Measurements from ENCODE around the gene OVOL1.
A peak's percentile ranks its signal among the peaks of the same experiment; 100 is the strongest.
"Not testable (repeated sequence)": the region's sequence is repeated elsewhere in the genome, so short reads cannot be mapped to it uniquely, and the experiment has no call there.

OVOL1 gene

DNA sequence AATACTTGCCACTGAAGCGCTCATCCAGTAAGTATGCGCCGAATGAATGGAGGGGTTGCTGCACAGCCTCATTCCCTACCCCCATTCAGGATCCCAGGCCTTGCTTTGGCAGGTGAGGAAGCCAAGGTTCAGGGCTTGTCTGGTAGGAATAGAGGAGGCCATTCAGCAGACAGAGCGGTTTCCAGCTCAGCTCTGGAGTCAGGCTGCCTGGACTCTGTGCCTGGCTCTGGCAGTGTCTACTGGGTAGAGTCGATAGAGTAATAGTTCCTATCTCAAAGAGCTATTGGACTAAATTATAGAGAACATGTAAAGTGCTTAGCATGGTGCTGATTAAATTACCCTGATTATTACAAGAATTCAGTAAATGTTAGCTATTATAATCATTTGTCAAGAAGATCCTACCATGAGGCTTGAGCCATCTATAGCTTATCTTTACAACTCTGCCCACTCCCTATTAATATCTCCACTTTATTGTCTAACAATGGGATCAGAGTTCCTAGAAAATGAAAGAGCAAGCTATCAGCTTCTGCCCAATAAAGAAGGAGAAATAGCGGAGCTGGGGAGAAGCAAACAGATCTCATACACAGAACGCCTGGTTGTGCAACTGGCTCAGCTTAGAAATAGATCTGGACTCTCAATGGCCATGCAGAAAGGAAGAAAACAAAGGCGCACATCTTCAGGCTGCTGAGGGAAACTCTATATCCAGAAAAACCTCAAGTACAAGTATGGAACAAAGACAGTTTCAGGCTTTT is 40.3 kb downstream of the OVOL1 start:
- H3K9ac ChIP-seq (ENCODE audit: insufficient read length), result no peak overlapping the region
- TF ChIP-seq EZH2 (IDR thresholded peaks at IDR 0.05) (no peak), FOXP2 (optimal IDR thresholded peaks at IDR 0.05; ENCODE audit: control extremely low read depth, extremely low read length, insufficient read depth) (no peak), POLR2AphosphoS5 (IDR thresholded peaks at IDR 0.05; ENCODE audit: borderline replicate concordance, low read depth, low read length) (no peak)
- H3K27ac ChIP-seq, result no peak overlapping the region
- no peak for DNase-seq (ENCODE audit: low read depth, low spot score)
- H3K4me3 ChIP-seq, result no peak overlapping the region
- H3K9me3 ChIP-seq (ENCODE audit: low read depth, low read length), result no peaks in the 10 kb centered on the region
- H3K36me3 ChIP-seq (ENCODE audit: insufficient read depth, low read length), result no peaks in the 10 kb centered on the region

GRCh38 chr11:65829459-65829858 is 42.6 kb downstream of the OVOL1 start:
- no peaks in the 10 kb centered on the region for H3K9me3 ChIP-seq (ENCODE audit: low read depth, low read length)
- H3K27ac ChIP-seq, result no peak overlapping the region
- H3K4me3 ChIP-seq, result no peak overlapping the region
- no peak overlapping the region for H3K9ac ChIP-seq (ENCODE audit: insufficient read length)
- no peaks in the 10 kb centered on the region for H3K36me3 ChIP-seq (ENCODE audit: insufficient read depth, low read length)
- TF ChIP-seq EZH2 (IDR thresholded peaks at IDR 0.05) (no peak), POLR2AphosphoS5 (IDR thresholded peaks at IDR 0.05; ENCODE audit: borderline replicate concordance, low read depth, low read length) (no peak), FOXP2 (optimal IDR thresholded peaks at IDR 0.05; ENCODE audit: control extremely low read depth, extremely low read length, insufficient read depth) (no peak)
- no peak for DNase-seq (ENCODE audit: low read depth, low spot score)

DNA sequence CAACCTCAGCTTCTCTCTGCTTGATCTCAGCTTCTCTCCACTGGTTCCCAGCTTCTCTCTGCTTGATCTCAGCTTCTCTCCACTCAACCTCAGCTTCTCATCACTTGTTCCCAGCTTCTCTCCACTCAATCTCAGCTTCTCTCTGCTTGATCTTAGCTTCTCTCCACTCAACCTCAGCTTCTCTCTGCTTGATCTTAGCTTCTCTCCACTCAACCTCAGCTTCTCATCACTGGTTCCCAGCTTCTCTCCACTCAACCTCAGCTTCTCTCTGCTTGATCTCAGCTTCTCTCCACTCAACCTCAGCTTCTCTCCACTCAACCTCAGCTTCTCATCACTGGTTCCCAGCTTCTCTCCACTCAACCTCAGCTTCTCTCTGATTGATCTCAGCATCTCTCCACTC is 45.4 kb downstream of the OVOL1 start:
- H3K4me3 ChIP-seq; H3K9me3 ChIP-seq (ENCODE audit: low read depth, low read length); H3K36me3 ChIP-seq (ENCODE audit: insufficient read depth, low read length); H3K9ac ChIP-seq (ENCODE audit: insufficient read length); H3K27ac ChIP-seq; DNase-seq (ENCODE audit: low read depth, low spot score): not testable (repeated sequence)

GRCh38 chr11:65833297-65834030 is 46.6 kb downstream of the OVOL1 start, which contains the start of gene SNX32:
SNX32 (plus strand) TSS chr11:65833963; CDS start chr11:65834066, 103 bp downstream.
- H3K4me3 ChIP-seq, result peak within 1 kb of the TSS; percentile 84
- no peak for TF ChIP-seq EZH2 (IDR thresholded peaks at IDR 0.05)
- TF ChIP-seq POLR2AphosphoS5 (IDR thresholded peaks at IDR 0.05; ENCODE audit: borderline replicate concordance, low read depth, low read length), result peak; percentile 82
- H3K9ac ChIP-seq (ENCODE audit: insufficient read length), result peak within 1 kb of the TSS; percentile 77
- H3K9me3 ChIP-seq (ENCODE audit: low read depth, low read length), result no peaks in the 10 kb centered on the region
- peak; percentile 63 for DNase-seq (ENCODE audit: low read depth, low spot score)
- H3K27ac ChIP-seq, result peak within 1 kb of the TSS; percentile 55; the same call in 1 of the 2 replicates
- no peaks in the 10 kb centered on the region for H3K36me3 ChIP-seq (ENCODE audit: insufficient read depth, low read length)

DNA sequence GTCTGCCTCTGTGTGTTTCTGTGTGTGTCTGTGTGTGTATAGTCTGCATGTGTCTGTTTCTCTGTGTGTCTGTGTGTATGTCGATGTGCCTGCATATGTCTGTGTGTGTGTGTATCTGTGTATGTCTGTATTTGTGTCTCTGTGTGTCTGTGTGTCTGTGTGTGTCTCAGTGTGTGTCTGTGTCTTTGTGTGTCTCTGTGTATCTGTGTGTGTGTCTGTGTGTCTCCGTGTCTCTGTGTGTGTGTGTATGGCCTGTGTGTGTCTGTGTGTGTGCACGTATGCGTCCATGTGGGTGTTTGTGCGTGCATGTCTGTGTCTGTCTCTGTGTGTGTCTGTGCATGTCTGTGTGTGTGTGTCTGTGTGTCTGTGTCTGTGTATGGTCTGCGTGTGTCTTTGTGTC is 47.3 kb downstream of the OVOL1 start:
- TF ChIP-seq POLR2AphosphoS5 (IDR thresholded peaks at IDR 0.05; ENCODE audit: borderline replicate concordance, low read depth, low read length) (no peak), EZH2 (IDR thresholded peaks at IDR 0.05) (no peak), FOXP2 (optimal IDR thresholded peaks at IDR 0.05; ENCODE audit: control extremely low read depth, extremely low read length, insufficient read depth) (no peak)
- no peaks in the 10 kb centered on the region for H3K9me3 ChIP-seq (ENCODE audit: low read depth, low read length)
- H3K9ac ChIP-seq (ENCODE audit: insufficient read length), result peak overlapping the region; percentile 66
- no peaks in the 10 kb centered on the region for H3K36me3 ChIP-seq (ENCODE audit: insufficient read depth, low read length)
- H3K4me3 ChIP-seq, result peak overlapping the region; percentile 84
- no peak for DNase-seq (ENCODE audit: low read depth, low spot score)
- H3K27ac ChIP-seq, result no peak overlapping the region

DNA sequence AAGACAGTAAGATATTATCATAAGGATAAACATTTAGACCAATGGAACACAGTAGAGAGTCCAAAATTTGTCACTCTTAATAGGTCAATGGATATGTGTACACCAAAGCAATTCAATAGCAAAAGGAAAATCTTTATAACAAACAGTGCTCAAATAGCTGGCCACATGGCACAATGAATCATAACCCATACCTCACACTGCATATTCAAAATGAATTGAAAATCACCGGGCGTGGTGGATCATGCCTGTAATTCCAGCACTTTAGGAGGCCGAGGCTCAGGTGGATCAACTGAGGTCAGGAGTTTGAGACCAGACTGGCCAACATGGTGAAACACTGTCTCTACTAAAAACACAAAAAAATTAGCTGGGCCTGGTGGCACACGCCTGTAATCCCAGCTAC is 55.3 kb downstream of the OVOL1 start:
- H3K27ac ChIP-seq, result no peak overlapping the region
- no peak overlapping the region for H3K9ac ChIP-seq (ENCODE audit: insufficient read length)
- DNase-seq (ENCODE audit: low read depth, low spot score), result no peak
- H3K4me3 ChIP-seq, result no peak overlapping the region
- no peaks in the 10 kb centered on the region for H3K9me3 ChIP-seq (ENCODE audit: low read depth, low read length)
- no peaks in the 10 kb centered on the region for H3K36me3 ChIP-seq (ENCODE audit: insufficient read depth, low read length)
- TF ChIP-seq POLR2AphosphoS5 (IDR thresholded peaks at IDR 0.05; ENCODE audit: borderline replicate concordance, low read depth, low read length) (no peak), EZH2 (IDR thresholded peaks at IDR 0.05) (no peak), FOXP2 (optimal IDR thresholded peaks at IDR 0.05; ENCODE audit: control extremely low read depth, extremely low read length, insufficient read depth) (no peak)

DNA sequence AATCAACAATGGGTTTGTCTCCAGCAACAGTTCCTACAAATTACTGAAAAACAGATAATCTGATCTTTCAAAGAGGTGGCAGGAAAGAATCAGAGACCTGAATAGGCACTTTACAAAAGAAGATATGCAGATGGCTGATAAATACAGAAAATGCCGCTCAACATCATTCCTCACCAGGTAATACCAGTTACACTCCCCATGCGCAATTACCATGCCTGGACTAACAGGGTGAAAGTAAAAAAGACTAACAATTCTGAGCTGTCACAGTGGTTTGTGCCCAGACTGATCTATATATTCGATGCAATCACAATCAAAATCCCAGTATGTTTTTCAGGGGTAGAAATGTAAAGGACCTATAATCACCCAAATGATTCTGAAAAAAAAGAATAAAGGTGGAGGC is 56.9 kb downstream of the OVOL1 start:
- Histone ChIP-seq H3K9ac (ENCODE audit: insufficient read length) (no peak overlapping the region), H3K27ac (no peak overlapping the region), H3K36me3 (ENCODE audit: insufficient read depth, low read length) (no peaks in the 10 kb centered on the region), H3K9me3 (ENCODE audit: low read depth, low read length) (no peaks in the 10 kb centered on the region), H3K4me3 (no peak overlapping the region)
- no peak for TF ChIP-seq EZH2 (IDR thresholded peaks at IDR 0.05)
- no peak for TF ChIP-seq FOXP2 (optimal IDR thresholded peaks at IDR 0.05; ENCODE audit: control extremely low read depth, extremely low read length, insufficient read depth)
- no peak for TF ChIP-seq POLR2AphosphoS5 (IDR thresholded peaks at IDR 0.05; ENCODE audit: borderline replicate concordance, low read depth, low read length)
- no peak for DNase-seq (ENCODE audit: low read depth, low spot score)

DNA sequence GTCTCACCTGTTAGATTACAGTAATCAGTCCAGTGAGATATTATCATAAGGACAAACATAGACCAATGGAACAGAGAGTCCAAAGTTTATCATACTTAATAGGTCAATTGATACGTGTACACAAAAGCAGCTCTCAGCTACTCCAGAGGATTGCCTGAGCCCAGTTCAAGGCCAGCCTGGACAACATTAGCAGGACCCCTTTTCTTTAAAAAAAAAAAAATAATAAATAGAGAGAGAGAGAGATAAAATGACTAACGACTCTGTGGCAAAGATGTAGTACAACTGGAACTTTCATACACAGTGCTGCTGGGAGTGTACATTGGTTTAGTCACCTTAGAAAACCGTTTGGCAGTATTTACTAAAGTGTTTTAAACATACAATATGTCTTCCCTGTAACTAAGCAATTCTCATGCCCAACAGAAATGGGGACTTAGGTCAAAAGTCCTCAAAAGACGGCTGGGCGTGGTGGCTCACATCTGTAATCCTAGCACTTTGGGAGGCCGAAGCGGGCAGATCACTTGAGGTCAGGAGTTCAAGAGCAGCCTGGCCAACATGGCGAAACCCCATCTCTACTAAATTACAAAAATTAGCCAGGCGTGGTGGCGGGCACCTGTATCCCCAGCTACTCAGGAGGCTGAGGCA is 57.5 kb downstream of the OVOL1 start:
- Histone ChIP-seq H3K4me3 (no peak overlapping the region), H3K9ac (ENCODE audit: insufficient read length) (no peak overlapping the region), H3K9me3 (ENCODE audit: low read depth, low read length) (no peaks in the 10 kb centered on the region), H3K27ac (no peak overlapping the region), H3K36me3 (ENCODE audit: insufficient read depth, low read length) (no peaks in the 10 kb centered on the region)
- DNase-seq (ENCODE audit: low read depth, low spot score), result no peak
- no peak for TF ChIP-seq FOXP2 (optimal IDR thresholded peaks at IDR 0.05; ENCODE audit: control extremely low read depth, extremely low read length, insufficient read depth)
- no peak for TF ChIP-seq POLR2AphosphoS5 (IDR thresholded peaks at IDR 0.05; ENCODE audit: borderline replicate concordance, low read depth, low read length)
- no peak for TF ChIP-seq EZH2 (IDR thresholded peaks at IDR 0.05)

Measured in SK-N-MC (cell line).